Measurements from ENCODE around the gene SLC25A26. TPM values are rescaled to one million over a fixed set of nuclear protein-coding genes. Genes with fewer than 3 reads are reported as not detected.

SLC25A26 gene
- total RNA-seq, 1 donor from 2014 or later: 41.2 TPM

GRCh38 chr3:66338927-66339326 is 118.1 kb downstream of the SLC25A26 start:
- no peak for DNase-seq (ENCODE audit: low read depth)
- Histone ChIP-seq H3K36me3 (ENCODE audit: control insufficient read depth, insufficient read depth, low read length) (no peaks in the 10 kb centered on the region), H3K27me3 (ENCODE audit: control insufficient read depth, insufficient read depth, low read length) (no peaks in the 10 kb centered on the region), H3K4me3 (ENCODE audit: low read depth, low read length) (no peak overlapping the region)
- TF ChIP-seq, protein P1, sequence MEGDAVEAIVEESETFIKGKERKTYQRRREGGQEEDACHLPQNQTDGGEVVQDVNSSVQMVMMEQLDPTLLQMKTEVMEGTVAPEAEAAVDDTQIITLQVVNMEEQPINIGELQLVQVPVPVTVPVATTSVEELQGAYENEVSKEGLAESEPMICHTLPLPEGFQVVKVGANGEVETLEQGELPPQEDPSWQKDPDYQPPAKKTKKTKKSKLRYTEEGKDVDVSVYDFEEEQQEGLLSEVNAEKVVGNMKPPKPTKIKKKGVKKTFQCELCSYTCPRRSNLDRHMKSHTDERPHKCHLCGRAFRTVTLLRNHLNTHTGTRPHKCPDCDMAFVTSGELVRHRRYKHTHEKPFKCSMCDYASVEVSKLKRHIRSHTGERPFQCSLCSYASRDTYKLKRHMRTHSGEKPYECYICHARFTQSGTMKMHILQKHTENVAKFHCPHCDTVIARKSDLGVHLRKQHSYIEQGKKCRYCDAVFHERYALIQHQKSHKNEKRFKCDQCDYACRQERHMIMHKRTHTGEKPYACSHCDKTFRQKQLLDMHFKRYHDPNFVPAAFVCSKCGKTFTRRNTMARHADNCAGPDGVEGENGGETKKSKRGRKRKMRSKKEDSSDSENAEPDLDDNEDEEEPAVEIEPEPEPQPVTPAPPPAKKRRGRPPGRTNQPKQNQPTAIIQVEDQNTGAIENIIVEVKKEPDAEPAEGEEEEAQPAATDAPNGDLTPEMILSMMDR (IDR thresholded peaks at IDR 0.05; ENCODE audit: insufficient read depth, low read length, poor library complexity, severe bottlenecking): no peak

DNA sequence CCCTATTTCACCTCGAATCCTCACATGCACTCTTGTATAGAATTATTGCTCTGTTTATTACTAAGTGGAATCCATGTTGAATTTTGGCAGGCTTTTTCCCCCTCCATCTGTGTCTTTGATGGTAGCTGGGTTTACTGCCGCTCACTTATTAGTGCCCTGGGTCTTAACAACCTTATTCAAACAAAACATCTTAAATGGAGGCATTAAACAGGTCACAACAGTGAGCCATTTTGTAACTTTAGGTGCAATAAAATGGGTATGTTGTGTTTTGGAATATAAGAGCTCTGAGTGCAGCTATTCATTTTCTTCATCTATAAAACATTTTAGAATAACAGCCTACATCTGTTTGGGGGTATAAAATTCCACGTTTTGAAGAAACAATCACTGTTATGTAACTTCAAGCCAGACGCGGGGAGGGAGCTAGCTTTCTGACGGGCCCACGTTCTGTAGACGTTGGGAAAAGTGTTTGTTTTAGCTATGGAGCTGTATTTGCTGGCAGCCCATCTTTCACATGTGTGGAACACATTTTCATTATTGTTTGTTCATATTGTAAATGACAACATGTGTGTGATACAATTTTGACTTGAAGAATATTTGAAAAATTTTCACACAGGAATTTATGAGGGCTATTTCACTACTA is 122.0 kb downstream of the SLC25A26 start:
- no peak for DNase-seq (ENCODE audit: low read depth)
- Histone ChIP-seq H3K4me3 (ENCODE audit: low read depth, low read length) (no peak overlapping the region), H3K36me3 (ENCODE audit: control insufficient read depth, insufficient read depth, low read length) (no peaks in the 10 kb centered on the region), H3K27me3 (ENCODE audit: control insufficient read depth, insufficient read depth, low read length) (no peaks in the 10 kb centered on the region)
- TF ChIP-seq, protein P1 (IDR thresholded peaks at IDR 0.05; ENCODE audit: insufficient read depth, low read length, poor library complexity, severe bottlenecking): no peak

DNA sequence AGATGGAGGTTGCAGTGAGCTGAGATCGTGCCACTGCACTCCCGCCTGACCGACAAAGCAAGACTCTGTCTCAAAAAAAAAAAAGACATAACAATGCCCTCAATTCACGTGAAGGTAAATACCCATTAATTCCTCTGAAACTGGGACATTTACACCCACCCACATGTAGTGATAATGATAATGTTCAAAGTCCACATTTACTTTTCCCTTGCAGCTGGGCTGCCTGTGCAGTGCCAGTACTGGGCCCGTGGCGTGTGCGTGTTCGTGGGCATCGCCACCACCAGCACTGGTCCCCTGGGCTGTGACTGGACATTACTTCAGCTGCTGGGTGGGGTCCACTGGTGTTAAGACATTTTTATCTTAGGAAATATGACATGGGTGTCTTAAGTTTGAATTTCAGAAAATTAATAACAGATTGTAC is 123.6 kb downstream of the SLC25A26 start:
- H3K27me3 ChIP-seq (ENCODE audit: control insufficient read depth, insufficient read depth, low read length): no peaks in the 10 kb centered on the region
- H3K36me3 ChIP-seq (ENCODE audit: control insufficient read depth, insufficient read depth, low read length): no peaks in the 10 kb centered on the region
- H3K4me3 ChIP-seq (ENCODE audit: low read depth, low read length): no peak overlapping the region
- TF ChIP-seq, protein P1 (IDR thresholded peaks at IDR 0.05; ENCODE audit: insufficient read depth, low read length, poor library complexity, severe bottlenecking): no peak
- no peak for DNase-seq (ENCODE audit: low read depth)

DNA sequence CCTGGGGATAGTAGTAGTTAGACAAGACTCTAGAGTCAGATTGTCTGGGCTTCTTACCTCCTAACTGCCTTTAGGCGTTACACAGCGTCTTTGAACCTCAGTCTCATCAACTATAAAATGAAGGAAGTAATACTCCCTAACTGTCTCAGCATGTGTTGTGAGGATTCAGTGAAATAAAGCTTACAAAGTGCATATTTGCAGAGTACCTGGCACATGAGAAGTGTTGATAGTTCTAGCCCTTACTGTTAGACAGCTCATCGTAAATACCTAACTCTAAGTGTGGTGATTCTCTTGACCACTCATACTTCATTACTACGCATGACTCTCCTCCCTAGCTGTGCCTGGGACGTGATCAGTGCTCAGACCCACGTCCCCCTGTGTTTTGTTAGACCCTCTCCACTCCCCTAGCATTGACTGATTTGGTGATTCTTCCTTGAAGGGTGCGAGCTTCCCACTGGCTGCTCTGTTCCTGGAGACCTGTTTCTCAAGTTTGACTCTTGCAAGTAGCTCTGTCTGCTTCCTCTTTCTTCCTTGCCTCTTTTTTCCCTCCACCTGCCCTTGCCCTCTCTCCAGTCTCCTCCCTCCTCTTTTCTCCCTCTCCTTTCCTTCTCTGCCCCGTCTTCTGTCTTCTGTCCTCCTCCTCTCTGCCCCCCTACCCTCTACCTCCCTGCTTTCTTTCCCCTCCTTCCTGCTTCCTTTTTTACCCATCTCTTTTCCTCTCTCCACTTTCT is 124.2 kb downstream of the SLC25A26 start:
- TF ChIP-seq, protein P1 (IDR thresholded peaks at IDR 0.05; ENCODE audit: insufficient read depth, low read length, poor library complexity, severe bottlenecking): no peak
- no peaks in the 10 kb centered on the region for H3K36me3 ChIP-seq (ENCODE audit: control insufficient read depth, insufficient read depth, low read length)
- no peak overlapping the region for H3K4me3 ChIP-seq (ENCODE audit: low read depth, low read length)
- H3K27me3 ChIP-seq (ENCODE audit: control insufficient read depth, insufficient read depth, low read length): no peaks in the 10 kb centered on the region
- DNase-seq (ENCODE audit: low read depth): no peak

- TF ChIP-seq, protein P1 (IDR thresholded peaks at IDR 0.05; ENCODE audit: insufficient read depth, low read length, poor library complexity, severe bottlenecking): no peak
- DNase-seq (ENCODE audit: low read depth): no peak
- no peaks in the 10 kb centered on the region for H3K27me3 ChIP-seq (ENCODE audit: control insufficient read depth, insufficient read depth, low read length)
- no peaks in the 10 kb centered on the region for H3K36me3 ChIP-seq (ENCODE audit: control insufficient read depth, insufficient read depth, low read length)
- no peak overlapping the region for H3K4me3 ChIP-seq (ENCODE audit: low read depth, low read length)
Measured at GRCh38 chr3:66348704-66349103, 127.9 kb downstream of the SLC25A26 start.
